ENCODE results near the gene SLC45A2.

The SLC45A2 gene

GRCh38 chr5:33984178-33984577 is 315 bp downstream of the SLC45A2 start:
- no peak overlapping the region for H3K4me3 ChIP-seq (ENCODE audit: low read depth, low read length)
- no peak for TF ChIP-seq CTCF (IDR thresholded peaks at IDR 0.05; ENCODE audit: borderline replicate concordance, insufficient read depth, low read depth, low read length)

DNA sequence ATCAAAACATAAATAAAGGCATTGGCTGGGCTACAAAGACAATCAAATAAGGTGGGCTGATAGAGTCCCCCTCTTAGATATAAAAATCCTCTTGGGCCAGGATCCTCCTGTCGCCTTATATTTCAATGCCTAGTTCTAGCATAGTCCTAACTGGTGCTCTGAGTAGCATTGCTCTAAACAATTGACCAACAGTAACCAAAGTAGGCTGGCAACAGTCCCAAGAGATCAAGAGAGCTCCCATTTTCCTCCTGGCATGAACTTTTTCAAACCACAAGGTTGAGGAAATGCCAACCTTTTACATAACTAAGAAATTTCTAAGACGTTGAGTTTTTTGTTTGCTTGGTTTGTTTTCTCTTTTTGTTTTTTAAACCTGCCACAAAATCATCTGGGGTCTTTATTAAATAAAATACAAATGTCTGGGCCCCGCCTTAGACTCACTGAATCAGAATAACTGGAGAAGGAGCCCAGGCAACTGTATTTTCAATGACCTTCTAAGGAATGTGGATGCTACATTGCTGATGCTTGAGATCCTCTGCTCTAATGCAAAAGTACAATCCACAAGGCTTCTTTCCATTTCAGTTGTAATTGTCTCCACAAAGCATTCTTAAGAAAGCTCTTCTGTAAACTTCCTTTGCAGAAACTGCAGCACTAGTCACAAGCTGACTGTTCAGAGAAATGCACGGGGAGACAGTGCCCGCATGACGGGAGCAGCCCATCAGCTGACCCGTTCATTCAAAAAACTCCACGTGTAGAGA is 2.9 kb downstream of the SLC45A2 start:
- no peak for TF ChIP-seq CTCF (IDR thresholded peaks at IDR 0.05; ENCODE audit: borderline replicate concordance, insufficient read depth, low read depth, low read length)
- H3K4me3 ChIP-seq (ENCODE audit: low read depth, low read length), result no peak overlapping the region

- no peak overlapping the region for H3K4me3 ChIP-seq (ENCODE audit: low read depth, low read length)
- no peak for TF ChIP-seq CTCF (IDR thresholded peaks at IDR 0.05; ENCODE audit: borderline replicate concordance, insufficient read depth, low read depth, low read length)
Observed at GRCh38 chr5:33980030-33980429, 4.5 kb downstream of the SLC45A2 start.

DNA sequence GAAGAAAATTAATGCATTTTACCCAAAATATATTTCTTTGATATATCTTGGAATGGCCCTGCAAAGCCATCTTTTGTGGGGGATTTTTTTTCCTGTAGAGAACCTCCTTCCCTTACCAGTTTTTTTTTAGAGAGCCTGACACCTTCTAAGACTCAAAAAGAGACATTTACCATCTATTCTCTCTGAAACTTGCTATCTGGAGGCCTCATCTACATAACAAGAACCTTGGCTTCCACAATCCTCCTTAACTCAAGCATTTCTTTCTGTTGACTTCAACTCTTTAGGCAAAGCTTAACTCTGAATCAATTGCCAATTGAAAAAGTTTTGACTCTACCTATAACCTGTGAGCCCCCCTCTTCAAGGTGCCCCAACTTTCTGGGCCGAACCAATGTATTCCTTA is 6.2 kb downstream of the SLC45A2 start:
- no peak overlapping the region for H3K4me3 ChIP-seq (ENCODE audit: low read depth, low read length)
- TF ChIP-seq CTCF (IDR thresholded peaks at IDR 0.05; ENCODE audit: borderline replicate concordance, insufficient read depth, low read depth, low read length), result no peak

DNA sequence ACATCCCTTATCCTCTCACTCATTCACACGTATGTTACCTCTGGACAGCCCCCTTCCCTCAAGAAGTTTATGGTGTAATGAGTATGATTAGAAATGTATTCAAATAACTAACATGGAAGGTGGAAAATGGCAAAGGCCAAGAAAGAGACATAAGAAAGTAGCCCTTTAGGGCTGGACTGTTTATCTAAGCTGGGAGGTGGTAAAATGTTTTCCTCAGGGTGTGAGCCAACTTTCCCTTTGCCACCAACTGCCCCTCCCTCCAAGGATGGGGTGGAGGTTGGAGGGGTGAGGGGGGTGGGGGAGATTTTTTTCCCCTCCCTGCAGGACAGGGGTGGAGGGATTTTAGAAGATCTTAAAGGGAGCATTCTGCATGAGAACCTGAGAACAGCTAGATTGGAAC is 8.2 kb downstream of the SLC45A2 start:
- TF ChIP-seq CTCF (IDR thresholded peaks at IDR 0.05; ENCODE audit: borderline replicate concordance, insufficient read depth, low read depth, low read length), result no peak
- no peak overlapping the region for H3K4me3 ChIP-seq (ENCODE audit: low read depth, low read length)

- TF ChIP-seq CTCF (IDR thresholded peaks at IDR 0.05; ENCODE audit: borderline replicate concordance, insufficient read depth, low read depth, low read length), result no peak
- no peak overlapping the region for H3K4me3 ChIP-seq (ENCODE audit: low read depth, low read length)
Observed at GRCh38 chr5:33975852-33976251, 8.6 kb downstream of the SLC45A2 start.

DNA sequence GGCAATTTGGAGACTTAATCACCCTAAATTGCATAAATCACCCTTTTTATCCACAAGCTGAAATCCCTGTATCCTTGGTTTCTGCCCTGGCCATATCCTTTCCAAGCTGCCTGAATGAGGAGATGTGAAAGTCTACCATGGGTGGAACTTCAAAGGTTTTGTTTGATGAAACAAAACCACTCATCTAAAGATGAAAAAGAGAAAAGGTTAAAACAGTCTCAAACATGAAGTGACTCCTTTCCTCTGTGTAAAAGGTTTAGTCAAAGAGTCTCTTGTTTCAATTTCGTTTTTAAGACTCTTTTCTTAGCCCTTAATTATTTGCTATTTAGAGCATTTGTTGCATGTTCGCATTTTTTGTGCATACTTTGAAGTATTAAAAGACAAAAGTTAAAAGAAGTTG is 11.2 kb downstream of the SLC45A2 start:
- no peak overlapping the region for H3K4me3 ChIP-seq (ENCODE audit: low read depth, low read length)
- TF ChIP-seq CTCF (IDR thresholded peaks at IDR 0.05; ENCODE audit: borderline replicate concordance, insufficient read depth, low read depth, low read length), result no peak

Measured in GM12875 (cell line).